Measurements from ENCODE around the gene RUNX2. TPM values are rescaled to one million over a fixed set of nuclear protein-coding genes. Genes with fewer than 3 reads are reported as not detected.

Gene RUNX2
- total RNA-seq, 1 donor from 2014 or later: 6.3 TPM

DNA sequence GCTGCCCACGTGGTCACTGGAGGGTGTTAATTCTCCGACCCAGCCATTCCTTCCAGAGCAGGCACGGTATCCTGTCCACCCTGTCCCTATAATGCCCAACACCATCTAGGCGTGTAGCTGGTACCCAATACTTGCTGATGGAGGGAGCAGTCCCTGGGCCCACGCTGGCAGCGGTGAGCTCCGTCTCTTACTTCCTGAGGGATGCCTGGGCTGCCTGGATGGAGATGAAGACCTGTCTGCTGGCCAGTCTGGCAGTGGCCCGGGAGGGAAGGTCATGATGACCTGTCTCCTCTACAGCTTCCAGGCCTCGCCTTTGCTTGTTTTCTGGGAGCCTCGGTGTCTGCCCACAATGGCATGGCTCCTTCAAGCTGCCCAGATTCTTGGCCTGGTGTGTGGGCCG lies 347.5 kb downstream of the RUNX2 start:
- no peak for DNase-seq (ENCODE audit: low spot score)

DNA sequence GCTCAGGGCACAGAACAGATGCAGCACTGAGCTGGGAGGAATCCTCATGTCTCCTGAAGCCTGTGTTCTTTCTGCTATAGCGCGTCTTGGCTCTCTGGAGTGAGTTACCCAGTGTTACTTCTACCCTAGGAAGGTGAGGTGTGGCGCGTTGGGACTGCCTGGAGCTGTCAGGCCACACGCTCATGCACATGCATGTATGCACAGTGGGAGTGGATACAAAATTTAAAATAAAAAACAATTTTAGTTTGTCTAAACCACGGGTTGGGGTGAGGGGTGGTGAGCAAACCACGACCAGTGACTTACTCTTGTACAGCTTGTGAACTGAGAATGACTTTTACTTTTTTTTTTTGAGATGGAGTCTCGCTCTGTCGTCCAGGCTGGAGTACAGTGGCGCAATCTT lies 348.2 kb downstream of the RUNX2 start:
- no peak for DNase-seq (ENCODE audit: low spot score)

DNA sequence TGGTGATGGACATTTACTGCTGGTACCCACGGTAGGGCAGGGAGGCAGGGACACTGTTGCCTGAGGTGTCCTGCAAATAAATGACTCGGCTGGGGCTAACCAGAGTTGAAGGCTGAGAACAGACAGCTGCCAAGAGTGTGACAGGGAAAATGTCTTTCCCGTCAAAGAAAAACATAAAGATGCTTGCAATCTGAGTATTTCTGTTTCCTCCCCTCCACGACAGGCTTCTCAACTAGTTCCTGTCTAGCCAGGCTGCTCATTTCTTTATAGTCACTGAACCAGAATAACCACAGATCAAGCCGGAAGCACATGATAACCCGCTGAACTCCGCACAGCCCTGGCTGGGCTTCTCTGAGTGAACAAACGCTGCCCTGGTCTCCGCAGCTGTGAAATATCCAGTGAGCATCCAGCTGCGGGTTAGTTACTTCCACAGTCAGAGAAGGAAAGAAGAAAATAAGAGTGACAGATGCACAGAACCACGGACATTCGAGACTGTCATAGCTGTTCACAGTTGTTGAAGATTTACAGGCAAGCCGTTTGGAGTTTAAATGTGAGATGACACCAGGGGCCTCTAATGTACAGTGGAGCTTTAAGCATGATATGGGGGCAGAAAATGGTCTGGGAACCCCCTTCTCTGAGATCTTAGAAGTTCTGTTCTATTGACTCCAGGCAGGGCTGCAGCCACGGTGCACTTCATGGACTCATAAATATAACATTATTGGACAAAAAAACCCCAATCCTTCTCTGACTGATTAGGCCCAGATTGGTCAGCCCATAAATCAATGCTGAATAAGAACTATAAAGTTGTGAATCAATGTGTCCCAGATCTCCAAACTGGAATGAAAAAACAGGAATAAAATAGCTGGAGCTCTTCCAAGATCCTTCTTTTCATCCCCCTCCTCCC lies 349.5 kb downstream of the RUNX2 start:
- peak; percentile 76 for DNase-seq (ENCODE audit: low spot score)

DNA sequence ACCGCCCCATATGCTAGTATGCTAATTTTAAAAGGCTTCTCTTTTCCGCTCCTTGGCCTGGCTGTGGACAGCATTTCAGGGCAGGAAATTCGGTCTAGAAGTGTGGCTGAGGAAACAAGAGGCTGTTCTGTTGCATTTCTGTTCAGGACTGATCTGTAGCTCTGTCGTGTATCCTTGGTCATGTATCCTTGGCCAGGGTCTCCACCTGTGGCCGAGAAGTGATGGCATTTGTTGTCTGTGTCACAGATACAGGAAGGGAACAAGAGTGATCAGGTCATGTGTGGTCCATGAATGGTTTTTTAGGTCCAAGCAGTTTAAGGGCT lies 350.1 kb downstream of the RUNX2 start:
- no peak for DNase-seq (ENCODE audit: low spot score)

DNA sequence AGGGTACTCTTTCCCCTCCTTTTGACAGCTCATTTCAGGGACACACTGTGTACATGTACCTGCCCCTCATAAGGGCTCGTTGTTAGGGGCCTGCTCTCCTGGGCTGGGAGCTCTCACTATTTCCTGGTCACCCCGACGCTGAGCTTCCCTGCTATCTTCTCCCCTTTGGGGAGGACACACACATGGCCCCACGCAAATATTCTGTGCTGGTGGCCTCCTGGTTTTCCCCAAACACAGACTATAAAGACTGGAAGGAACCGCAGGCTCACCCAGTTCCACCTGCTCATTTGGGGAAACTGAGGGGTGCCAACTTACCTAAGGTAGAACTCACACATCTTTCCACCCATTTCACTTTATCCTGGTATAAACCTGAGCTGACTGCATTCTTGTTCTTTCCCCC lies 351.0 kb downstream of the RUNX2 start:
- DNase-seq (ENCODE audit: low spot score): no peak

DNA sequence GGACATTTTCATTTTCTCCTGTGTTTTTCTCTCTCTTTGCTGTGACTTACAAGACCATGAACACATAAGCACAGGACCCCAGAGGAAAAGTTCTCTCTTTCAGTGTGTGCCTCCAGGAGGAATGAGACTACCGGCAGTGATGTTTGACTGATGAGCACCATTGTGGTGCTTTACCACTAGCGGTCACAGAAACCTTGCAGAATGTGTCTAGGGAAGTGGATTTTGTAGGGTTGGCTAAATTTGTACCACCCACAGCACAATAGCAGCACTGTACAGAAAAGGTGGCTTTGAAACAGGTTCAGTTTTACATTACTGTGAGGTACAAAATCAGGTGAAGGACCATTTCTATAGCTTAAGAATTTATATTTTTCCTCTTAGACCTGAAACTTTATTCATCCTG lies 351.5 kb downstream of the RUNX2 start:
- DNase-seq (ENCODE audit: low spot score): no peak

DNA sequence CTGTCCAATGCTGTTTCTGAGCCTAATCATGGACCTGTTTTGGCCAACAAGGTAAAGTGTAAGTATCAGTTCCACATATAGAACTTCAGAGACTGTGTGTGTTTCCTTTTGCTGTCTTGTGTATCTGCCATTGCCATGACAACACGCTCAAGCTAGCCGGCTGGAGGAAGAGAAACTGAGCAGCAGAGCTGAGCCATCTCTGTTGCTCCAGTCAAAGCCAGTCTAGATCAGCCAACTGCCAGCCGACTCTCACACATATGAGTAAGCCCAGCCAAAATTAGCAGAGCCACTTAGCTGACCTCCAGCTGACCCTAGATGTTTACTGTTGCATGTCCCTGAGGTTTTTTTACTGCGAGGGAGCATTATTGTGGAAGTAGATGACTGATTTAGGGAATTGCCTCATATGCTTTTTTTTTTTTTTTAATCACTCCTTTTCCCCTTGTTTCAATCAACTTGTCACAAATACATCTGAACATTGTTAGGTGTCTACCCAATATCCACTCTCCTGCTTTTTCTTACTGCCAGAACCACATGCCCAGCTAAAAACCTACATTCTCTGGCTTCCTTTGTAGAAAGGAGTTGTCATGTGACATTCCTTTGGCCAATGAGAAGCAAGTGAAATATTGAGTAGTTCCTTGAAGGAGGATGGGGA lies 353.9 kb downstream of the RUNX2 start:
- no peak for DNase-seq (ENCODE audit: low spot score)

DNA sequence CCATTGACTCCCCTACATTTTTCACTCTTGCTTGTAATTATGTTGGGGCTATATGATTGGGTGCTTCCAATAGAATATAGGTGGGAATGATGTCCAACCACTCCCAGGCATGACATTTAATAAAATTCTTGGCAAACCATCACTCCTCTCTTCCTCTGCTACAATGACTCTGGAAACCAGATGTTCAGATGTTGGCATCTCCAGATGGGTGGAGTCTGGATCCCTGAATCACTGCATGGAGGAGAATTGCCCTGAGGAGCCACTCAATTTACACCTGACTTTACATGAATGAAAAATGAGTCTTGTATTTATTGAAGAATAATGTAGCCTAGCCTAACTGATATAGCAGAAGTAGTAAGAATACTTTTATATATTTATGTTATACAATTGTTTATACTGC lies 356.3 kb downstream of the RUNX2 start:
- DNase-seq (ENCODE audit: low spot score): no peak

DNA sequence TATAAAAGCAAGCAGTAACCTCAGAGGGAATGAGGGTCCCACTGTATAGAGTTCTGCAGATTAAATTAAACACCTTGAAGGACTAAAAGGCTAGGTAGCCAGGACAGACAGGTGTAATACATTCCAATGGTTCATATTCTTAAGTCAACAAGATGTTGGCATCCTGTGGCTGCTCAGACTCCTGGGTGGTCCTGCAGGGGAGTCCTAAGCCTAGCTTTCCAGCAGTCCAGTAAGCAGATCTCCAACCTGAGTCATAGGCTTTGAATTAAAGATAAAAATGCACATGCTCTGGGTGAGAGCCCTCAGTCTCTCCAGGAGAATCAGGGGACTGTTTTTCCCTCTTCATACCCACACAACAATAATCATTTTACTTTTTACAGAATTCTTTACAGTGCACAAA lies 356.9 kb downstream of the RUNX2 start:
- no peak for DNase-seq (ENCODE audit: low spot score)

DNA sequence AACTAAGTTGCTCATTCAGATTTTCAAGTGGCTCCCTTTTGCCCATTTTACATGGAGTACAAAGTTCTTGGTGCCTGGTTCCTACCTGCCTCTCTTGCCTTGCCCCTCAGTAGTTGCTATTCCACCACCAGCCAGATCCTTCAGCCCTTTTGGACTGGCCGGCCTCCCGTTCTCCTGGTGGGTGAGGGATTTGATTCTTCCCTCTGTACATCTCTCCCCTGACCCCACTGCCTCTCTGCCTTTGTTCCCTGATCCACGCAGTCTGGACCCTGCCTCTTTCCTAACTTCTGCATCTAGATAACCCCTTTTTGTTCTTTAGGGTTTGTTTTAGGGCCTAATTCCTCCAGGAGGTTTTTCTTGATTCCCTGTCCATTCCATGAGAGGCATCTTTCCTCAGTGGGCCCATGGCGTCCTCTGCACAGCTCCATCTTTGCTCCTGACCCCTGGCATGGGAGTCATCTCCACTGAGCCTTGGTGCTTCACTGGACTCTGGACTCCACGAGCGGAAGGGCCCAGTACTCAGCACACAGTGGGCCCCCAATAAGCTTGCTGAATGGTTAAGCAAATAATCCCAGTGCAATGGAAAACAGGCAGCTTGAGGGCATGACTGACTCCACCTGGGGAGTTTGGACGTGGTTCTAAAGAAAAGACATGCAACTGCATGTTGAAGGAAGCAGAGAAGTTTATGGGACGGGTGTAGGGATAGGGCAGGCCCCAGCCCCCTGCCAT lies 358.9 kb downstream of the RUNX2 start:
- no peak for DNase-seq (ENCODE audit: low spot score)

DNA sequence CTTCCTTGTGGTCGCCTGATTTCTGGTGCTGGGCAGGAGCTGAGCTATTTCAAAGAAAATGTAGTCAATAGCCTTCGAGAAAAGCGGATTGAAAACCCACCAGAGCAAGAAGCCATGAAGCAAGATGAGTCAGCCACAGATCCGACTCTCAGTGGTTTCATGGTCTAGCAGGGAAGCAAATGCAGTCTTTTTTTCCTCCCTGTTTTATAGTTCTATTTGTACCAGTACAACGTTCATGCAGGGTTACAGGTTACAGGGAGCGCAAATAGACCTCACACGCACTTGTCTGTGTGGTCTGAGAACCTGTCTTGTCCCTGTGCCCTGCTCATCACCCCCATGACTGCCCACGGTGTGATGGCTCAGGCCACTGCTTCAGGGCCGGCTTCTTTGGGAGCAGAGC lies 359.4 kb downstream of the RUNX2 start:
- no peak for DNase-seq (ENCODE audit: low spot score)

DNA sequence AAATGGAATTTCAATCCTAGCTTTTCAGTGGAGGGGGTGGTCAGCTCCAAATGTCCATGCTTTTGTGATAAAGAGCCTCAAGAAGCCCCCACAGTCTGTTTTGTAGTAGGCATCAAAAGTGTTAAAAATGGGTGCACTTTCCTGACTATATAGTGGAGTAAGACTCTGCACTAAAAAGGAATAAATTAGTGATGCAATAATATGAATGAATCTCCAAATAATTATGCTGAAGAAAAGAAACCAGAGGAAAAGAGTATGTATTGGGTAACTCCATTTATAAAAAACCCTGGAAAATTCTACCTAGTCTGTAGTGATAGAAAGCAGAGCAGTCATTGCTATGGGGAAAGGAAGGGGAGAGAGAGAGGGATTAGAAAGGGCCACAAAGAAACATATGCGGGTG lies 360.1 kb downstream of the RUNX2 start:
- DNase-seq (ENCODE audit: low spot score): no peak

DNA sequence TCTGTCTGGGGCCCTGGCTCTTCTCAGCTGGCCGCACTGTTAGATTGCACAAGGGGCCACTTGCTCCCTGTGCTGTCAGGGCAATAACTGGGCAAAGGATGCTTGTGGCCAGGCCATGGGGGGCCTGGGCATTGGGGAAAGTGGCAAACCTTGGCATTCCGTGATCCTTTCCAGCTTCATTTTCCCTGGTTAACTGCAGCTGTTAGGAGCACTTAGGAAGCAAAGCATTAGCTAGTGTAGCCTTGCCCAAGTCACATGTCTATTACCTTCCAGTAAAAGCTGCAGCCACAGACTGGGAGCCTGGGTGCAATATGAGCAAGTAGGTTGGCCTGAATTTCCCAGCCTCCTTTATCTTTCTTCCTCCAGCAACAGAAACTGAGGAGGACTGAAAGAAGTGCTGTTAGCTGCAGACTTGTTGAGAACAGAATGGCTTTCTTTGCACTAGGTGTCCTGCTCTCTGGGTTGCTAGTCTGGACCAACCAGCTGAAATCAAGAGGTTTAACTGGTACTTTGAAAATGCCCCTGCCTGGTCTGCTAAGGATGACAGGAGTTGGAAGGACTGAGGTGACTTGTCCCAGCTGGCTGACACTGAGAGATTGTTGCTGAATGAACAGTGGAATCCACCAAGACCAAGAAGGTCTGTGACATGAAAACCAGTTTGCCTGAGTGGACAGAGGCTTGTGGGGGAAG lies 361.9 kb downstream of the RUNX2 start:
- DNase-seq (ENCODE audit: low spot score): no peak

DNA sequence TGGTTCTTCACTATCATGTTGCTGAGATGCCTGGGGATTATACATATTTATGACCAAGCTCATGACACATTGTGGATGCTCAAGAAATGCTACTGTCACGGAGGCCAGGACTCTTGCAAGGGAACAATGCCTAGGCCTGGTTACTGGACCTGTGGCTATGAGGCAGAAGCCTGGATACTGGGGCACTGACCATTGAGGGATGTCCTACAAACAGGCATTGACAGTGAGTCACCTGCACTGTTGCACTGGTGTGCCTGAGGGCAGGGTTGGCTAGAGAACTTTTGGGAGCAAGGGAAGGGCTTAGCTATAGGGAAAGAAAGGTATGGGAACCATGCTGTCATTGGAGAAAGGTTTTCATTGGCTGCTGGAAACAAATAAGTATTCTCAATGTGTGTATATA lies 362.7 kb downstream of the RUNX2 start:
- no peak for DNase-seq (ENCODE audit: low spot score)

DNA sequence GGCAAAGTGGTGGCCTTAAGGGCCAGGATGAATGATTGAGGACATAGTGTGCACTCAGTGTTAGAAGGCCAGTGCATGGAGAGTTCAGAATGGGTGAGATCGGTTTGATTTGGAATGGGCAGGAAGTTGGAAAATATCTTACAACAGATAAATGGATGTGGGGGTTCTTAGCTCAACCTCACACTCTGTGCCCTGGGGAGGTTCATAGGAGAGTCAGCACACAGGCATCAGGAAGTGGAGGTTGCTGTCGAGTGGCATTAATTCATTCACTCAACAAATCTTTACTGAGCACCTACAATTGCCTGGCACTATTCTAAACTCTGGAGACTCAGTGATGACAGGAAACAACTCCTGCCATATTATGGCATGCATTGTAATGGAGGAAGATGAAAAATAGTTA lies 363.3 kb downstream of the RUNX2 start:
- DNase-seq (ENCODE audit: low spot score): no peak

DNA sequence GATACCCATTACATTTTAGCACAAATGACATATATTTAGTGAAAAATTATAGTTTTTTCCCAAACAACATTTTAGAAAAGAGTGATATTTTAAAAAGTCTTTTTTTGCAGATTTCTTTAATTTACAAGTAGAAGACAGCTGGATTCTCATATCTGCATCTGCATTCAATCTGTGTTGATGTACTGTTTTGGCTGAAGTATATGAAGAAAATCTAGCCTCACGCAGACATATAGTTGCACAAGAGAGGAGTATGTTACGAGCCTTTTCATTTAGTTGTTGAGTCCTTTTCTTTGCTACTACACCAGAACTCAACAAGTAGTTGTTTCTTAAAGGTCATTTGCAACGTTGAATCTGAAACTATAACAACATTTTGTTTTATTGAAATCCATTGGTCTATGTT lies 363.9 kb downstream of the RUNX2 start:
- DNase-seq (ENCODE audit: low spot score): no peak

DNA sequence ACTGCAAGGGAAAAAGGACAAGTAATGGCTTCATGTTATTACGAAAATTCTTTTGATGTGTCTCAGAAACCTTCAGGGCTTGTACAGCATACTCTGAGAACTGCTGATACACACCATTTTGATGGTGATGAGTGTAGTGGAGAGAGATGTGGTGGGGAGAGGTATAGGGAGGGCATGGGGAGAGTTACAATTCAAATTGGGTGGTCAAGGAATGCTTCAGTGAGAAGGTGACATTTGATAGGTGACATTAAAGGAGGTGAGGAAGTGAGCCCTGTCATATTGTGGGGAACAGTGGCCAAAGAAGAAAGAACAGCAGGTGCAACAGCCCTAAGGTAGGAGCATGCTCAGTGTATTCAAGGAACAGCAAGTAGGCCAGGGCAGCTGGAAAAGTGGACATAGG lies 368.6 kb downstream of the RUNX2 start:
- no peak for DNase-seq (ENCODE audit: low spot score)

DNA sequence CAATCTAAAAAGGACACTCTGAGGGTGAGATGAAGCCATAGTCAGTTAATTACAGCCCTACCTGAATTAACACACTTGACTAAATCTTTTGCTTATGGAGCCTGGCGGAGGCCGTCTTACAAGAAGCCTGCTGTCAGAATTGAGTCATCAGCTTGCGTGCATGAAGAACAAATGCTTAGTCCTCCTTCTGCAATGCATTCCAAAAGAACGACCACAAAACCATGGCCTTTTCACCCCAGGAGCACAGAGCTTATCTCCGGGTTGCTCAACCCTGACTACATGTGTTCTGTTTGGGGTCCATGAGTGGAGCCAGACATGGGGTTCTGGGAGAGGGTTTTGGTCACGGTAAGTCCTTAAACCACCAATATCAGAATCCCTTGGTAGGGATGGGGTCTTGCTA lies 369.5 kb downstream of the RUNX2 start:
- DNase-seq (ENCODE audit: low spot score): peak; percentile 59

DNA sequence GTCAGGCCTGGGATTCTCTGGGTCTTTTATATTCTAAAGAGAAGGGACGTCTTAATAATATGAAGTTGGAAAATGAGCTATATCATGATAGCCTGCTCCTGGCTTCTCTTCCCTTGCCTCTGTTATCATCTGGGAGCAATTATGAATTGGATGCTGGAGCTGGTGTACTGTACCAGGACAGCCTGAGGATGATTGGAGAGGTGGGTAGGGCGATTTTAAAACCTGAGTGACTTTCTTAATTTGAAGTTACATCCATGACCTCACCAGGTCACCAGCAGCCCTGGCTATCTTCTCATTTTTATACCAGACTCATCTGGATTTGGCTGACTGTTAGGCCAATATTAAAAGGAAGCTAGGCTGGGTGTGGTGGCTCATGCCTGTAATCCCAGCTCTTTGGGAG lies 369.9 kb downstream of the RUNX2 start:
- no peak for DNase-seq (ENCODE audit: low spot score)

DNA sequence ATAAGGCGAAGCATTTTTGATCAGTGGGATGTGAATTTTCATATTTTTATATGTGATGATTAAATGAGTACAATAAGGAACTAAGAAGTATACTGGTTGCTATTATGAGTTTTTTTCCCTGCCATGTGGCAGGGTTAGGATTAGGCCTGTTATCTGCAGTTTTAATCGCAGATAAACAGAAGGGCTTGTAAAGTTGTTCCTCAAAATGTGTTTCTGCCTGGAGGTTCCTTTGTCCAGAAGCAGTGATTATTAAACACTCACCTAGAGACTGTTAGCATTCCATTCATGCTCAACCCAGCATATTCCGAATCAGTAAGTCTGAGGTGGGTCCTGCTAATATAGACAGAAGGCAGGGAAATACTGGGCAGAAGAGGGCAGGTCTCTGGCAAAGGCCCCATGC lies 371.5 kb downstream of the RUNX2 start:
- DNase-seq (ENCODE audit: low spot score): no peak

DNA sequence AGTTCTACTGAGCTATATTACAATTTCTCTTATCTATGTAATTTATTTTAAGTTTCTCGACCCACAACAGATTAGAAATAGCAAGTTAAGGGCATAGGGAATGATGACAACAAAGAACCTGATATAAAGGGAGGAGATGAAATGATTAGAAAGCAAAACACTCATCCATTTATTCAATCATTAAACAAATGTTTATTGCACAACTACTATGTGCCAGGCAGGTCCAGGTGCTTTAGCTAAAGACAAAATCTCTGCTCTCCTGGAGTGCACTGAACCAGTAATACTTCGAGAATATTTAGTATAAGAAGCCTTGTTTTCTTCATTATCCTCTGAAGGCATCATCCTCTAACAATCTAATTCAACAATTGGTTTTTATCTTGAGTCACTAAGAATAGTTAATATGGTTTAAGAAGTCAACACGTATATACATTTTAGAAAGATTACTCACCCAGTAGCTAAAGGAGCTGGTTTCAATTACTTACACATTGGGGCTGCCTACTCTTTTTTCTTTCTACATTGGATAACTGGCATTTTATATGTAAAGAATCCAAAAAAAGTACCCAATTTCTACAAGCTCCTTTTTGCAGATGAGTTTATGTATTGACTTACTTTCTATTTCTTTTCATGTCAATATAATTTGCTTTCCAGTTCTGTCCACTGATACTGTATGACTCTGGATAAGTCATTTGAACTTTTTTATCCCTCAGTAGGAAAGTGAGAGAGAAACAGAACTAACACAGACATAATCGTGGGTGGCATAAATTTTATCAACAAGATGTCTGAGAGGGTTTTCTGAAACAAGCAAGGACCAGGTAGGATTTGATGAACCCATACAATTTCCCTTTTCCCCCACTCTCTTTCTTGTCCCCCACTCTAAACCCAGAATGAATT lies 375.0 kb downstream of the RUNX2 start:
- DNase-seq (ENCODE audit: low spot score): no peak

Data from umbilical cord (tissue), 2 donors.